Esophagus muscularis mucosa (tissue), 4 donors: ENCODE results near the gene DCK.

Source experiments
- CTCF ChIP-seq, 3 experiments: fragments of 200-600 bp in 2 of 3; fragments of 450-650 bp in 1 of 3; sonication (generic) in 2 of 3; IDR thresholded peaks; one replicate each; pipeline ENCODE4 v1.5.1; 2017 to 2019; ENCODE audit warnings: antibody characterized with exemption in 3 of 3, mild to moderate bottlenecking in 2 of 3, moderate library complexity in 1 of 3
- EP300 ChIP-seq: sonication (generic); formaldehyde crosslinking; IDR thresholded peaks from one replicate; pipeline ENCODE4 v1.6.1; 2017; ENCODE audit warnings: antibody characterized with exemption
- POLR2AphosphoS5 ChIP-seq, 2 donors: sonication (generic); formaldehyde crosslinking; IDR thresholded peaks; one replicate each; pipeline ENCODE4 v1.6.1; 2017; ENCODE audit warnings: antibody characterized with exemption in 2 of 2

GRCh38 chr4:71004281-71004851 is 10.9 kb downstream of the DCK start:
- no peak for TF ChIP-seq CTCF (IDR thresholded peaks at IDR 0.05)
- no peak for TF ChIP-seq POLR2AphosphoS5 (IDR thresholded peaks at IDR 0.05)
- TF ChIP-seq EP300: no peak
